ENCODE data around the gene PHC2. TPM values are rescaled to one million over a fixed set of nuclear protein-coding genes. Genes with fewer than 3 reads are reported as not detected.

Gene PHC2
- total and polyA plus RNA-seq, 9 of the 15 experiments (the other 6 are each of a cell fraction or from before 2014, with no cell fraction given) = 3.1 to 67.6 (median 34.6) TPM

- no peak for TF ChIP-seq ZNF778 (CRISPR knock-in tag; IDR thresholded peaks at IDR 0.05)
- TF ChIP-seq CLOCK (CRISPR knock-in tag; IDR thresholded peaks at IDR 0.05; ENCODE audit: borderline replicate concordance) = peak; percentile 44; the same call in 1 of the 2 replicates
- TF ChIP-seq CXXC5 (CRISPR knock-in tag; IDR thresholded peaks at IDR 0.05) = peak; percentile 55; the same call in 1 of the 2 replicates
- TF ChIP-seq RAD51 (IDR thresholded peaks at IDR 0.05; ENCODE audit: borderline replicate concordance, low read depth) = peak; percentile 72
- peak; percentile 51; the same call in 1 of the 2 replicates for TF ChIP-seq SMAD4 (CRISPR knock-in tag; conservative IDR thresholded peaks at IDR 0.05)
- TF ChIP-seq USF2 (CRISPR knock-in tag; IDR thresholded peaks at IDR 0.05) = peak; percentile 58
- TF ChIP-seq CBFA2T3 (IDR thresholded peaks at IDR 0.05) = peak; percentile 55
- TF ChIP-seq ZNF408 (CRISPR knock-in tag; IDR thresholded peaks at IDR 0.05; ENCODE audit: low read depth) = no peak
- TF ChIP-seq MGA (IDR thresholded peaks at IDR 0.05) = peak; percentile 75
- peak; percentile 81 for TF ChIP-seq BHLHE40 (IDR thresholded peaks at IDR 0.05; ENCODE audit: low read length)
- TF ChIP-seq ETS2 (tag; IDR thresholded peaks at IDR 0.05; ENCODE audit: borderline replicate concordance, poor library complexity, severe bottlenecking) = no peak
- TF ChIP-seq ZNF444 (CRISPR knock-in tag; IDR thresholded peaks at IDR 0.05) = no peak
Observed at GRCh38 chr1:33275195-33275594, 155.7 kb downstream of the PHC2 start (continued).

Data from K562 (cell line).